Type B pancreatic cell (in vitro differentiated cells): ENCODE measurements around the gene IQCK. TPM values are rescaled to one million over a fixed set of nuclear protein-coding genes. Genes with fewer than 3 reads are reported as not detected.
"Not testable (repeated sequence)": the region's sequence is repeated elsewhere in the genome, so short reads cannot be mapped to it uniquely, and the experiment has no call there.

Source experiments
- DNase-seq: peaks from one replicate; pipeline ENCODE4 v3.0.0; 2021; ENCODE audit warnings: mixed read lengths; ENCODE audit not compliant: unreplicated experiment; ENCODE audit errors: extremely low spot score
- H3K27ac Mint-ChIP-seq: 2 replicates; pipeline ENCODE4 v1.8.0; 2021; ENCODE audit warnings: mild to moderate bottlenecking, mixed read lengths
- H3K27me3 Mint-ChIP-seq: 2 replicates; pipeline ENCODE4 v1.8.0; 2021; ENCODE audit warnings: mixed read lengths
- H3K36me3 Mint-ChIP-seq: 2 replicates; pipeline ENCODE4 v1.8.0; 2021; ENCODE audit warnings: mixed read lengths
- H3K4me1 Mint-ChIP-seq: one replicate; pipeline ENCODE4 v1.8.0; 2021; ENCODE audit warnings: mixed read lengths; ENCODE audit not compliant: unreplicated experiment
- H3K4me3 Mint-ChIP-seq: 2 replicates; pipeline ENCODE4 v1.8.0; 2021; ENCODE audit warnings: mild to moderate bottlenecking, mixed read lengths
- H3K9me3 Mint-ChIP-seq: 2 replicates; pipeline ENCODE4 v1.8.0; 2021; ENCODE audit warnings: mixed read lengths
- CTCF ChIP-seq: fragments of 200-600 bp; sonication (generic); conservative IDR thresholded peaks from 2 replicates; pipeline ENCODE4 v1.5.0; 2021; ENCODE audit warnings: antibody characterized with exemption, mild to moderate bottlenecking
- total RNA-seq: library from RNA; stranded (reverse); gene quantifications from 2 replicates; pipeline ENCODE4 v1.2.1, GENCODE V29; 2021; ENCODE audit warnings: low replicate concordance

The IQCK gene
- total RNA-seq, 1 donor from 2014 or later: 23.0 TPM

- no peak for TF ChIP-seq CTCF
- Mint-ChIP-seq H3K27me3 (no peaks in the 10 kb centered on the region), H3K27ac (peak overlapping the region; percentile 29), H3K4me1 (peaks cover 34% of the 10 kb centered on the region), H3K36me3 (no peaks in the 10 kb centered on the region), H3K9me3 (no peaks in the 10 kb centered on the region), H3K4me3 (no peak overlapping the region)
- peak; percentile 25 for DNase-seq
Measured at GRCh38 chr16:19783363-19784182, 65.5 kb downstream of the IQCK start.

DNA sequence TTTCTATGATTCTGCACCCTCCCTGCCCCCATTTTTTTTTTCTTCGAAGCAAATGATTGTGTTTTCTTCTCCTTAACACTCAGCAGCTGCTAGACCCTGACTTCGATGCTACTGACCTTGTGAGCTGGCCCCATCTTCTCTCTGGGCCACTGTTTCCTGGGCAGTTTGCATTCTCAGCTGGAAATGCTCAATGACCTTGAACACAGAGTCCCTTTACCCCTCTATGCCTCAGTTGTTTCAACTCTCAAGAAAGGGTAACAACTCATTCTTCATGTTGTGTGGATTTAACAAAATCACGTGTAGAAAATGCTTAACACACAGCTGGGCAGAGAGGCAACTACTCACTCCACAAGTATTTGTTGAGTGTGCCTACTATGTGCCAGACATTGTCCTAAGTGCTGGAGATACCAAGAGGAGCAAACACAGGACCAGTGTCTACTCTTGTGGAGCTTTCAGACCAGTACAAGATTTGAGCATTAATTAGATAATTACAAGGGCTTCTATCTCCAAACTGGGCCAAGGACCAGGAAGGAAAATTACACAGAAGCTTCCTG is 66.2 kb downstream of the IQCK start:
- Mint-ChIP-seq H3K9me3 (no peaks in the 10 kb centered on the region), H3K4me3 (no peak overlapping the region), H3K27me3 (no peaks in the 10 kb centered on the region), H3K36me3 (no peaks in the 10 kb centered on the region), H3K4me1 (peaks cover 34% of the 10 kb centered on the region), H3K27ac (no peak overlapping the region)
- peak; percentile 13 for DNase-seq
- no peak for TF ChIP-seq CTCF

DNA sequence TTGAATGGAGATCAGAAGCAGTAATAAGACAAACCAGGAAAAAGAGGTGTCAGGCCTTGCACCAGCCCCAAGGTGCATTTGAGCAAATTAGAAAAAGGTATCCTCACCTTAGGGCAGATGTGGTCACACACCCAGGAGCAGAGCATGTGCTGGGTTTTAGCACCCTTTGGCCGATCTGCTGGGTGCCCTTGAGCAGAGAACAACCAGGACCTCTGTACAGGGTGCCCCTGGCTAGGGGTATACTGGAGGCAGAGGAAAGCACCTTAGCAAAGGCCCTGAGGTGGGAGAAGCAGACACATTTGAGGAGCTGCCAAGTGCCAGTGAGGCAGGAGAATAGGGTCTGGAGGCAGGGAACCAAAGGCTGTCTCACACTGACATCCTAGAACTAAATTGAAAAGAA is 67.0 kb downstream of the IQCK start:
- no peak overlapping the region for H3K4me3 Mint-ChIP-seq
- H3K9me3 Mint-ChIP-seq: no peaks in the 10 kb centered on the region
- DNase-seq: peak; percentile 24
- peaks cover 34% of the 10 kb centered on the region for H3K4me1 Mint-ChIP-seq
- H3K27me3 Mint-ChIP-seq: no peaks in the 10 kb centered on the region
- no peak overlapping the region for H3K27ac Mint-ChIP-seq
- no peak for TF ChIP-seq CTCF
- H3K36me3 Mint-ChIP-seq: no peaks in the 10 kb centered on the region

DNA sequence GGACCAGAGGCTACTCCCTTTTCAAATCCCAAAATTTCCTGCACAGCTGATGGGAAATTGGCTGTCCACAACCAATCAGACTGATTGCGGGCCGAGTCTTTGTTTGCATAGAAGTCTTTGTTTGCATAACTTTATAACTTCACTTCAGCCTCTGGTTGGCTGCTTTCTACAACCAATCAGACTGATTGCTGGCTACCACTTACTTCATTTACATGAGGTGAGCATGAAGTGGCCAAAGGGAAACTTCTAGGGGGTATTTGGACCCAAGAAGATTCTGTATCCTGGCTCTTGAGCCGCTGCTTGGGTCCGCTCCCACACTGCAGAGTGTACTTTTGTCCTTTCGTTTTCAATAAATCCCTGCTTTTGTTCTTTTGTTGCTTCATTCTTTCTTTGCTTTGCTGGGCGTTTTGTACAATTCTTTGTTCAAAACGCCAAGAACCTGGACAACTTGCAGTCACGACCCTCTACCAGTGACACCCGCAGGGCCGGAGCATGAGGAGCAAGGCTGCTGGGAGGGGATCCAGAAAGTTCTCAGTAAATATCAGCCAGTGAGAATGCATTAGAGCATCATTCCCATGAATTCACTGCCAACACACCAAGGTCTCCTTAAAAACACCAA is 67.5 kb downstream of the IQCK start:
- TF ChIP-seq CTCF: no peak
- Mint-ChIP-seq H3K27ac (no peak overlapping the region), H3K4me3 (no peak overlapping the region), H3K4me1 (peaks cover 30% of the 10 kb centered on the region), H3K9me3 (no peaks in the 10 kb centered on the region), H3K36me3 (no peaks in the 10 kb centered on the region), H3K27me3 (no peaks in the 10 kb centered on the region)
- peak; percentile 24 for DNase-seq

DNA sequence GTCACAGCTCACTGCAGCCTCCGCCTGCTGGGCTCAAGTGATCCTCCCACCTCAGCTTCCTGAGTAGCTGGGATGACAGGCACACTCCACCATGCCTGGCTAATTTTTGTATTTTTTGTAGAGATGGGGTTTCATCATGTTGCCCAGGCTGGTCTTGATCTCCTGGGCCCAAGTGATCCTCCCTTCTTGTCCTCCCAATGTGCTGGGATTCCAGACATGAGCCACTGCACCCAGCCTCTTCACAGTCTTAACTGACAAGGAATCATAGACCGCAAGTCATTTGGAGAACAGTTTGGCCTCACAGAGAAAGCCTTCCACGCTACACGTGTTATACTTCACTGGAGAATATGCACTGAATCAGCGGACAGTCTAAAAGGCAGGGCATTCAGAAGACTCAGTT is 83.3 kb downstream of the IQCK start:
- not testable (repeated sequence) for H3K4me3 Mint-ChIP-seq, H3K9me3 Mint-ChIP-seq, H3K27ac Mint-ChIP-seq, DNase-seq, H3K27me3 Mint-ChIP-seq
- H3K36me3 Mint-ChIP-seq: peaks cover 11% of the 10 kb centered on the region
- peaks cover 13% of the 10 kb centered on the region for H3K4me1 Mint-ChIP-seq

DNA sequence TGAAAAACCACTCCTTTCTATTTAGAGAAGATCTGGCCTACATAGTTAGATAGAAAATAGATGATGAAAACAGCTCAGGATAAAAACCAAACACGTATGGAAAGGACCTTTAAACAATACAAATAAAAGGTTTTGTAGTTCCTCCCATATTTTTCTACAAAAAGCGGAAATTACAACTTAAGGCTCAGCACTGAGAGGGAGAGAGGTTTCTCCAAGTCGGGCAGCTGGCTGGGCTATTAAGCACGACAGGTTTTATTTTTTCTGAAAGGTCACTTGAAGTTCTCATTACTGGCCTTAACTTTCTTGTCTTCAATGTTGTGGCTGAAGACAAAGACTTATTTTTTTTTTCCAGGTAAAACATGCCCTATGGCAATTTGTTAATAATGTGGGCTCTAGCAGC is 83.8 kb downstream of the IQCK start:
- not testable (repeated sequence) for DNase-seq, H3K4me3 Mint-ChIP-seq, H3K27ac Mint-ChIP-seq, H3K27me3 Mint-ChIP-seq, H3K9me3 Mint-ChIP-seq
- H3K36me3 Mint-ChIP-seq: peaks cover 11% of the 10 kb centered on the region
- H3K4me1 Mint-ChIP-seq: peaks cover 13% of the 10 kb centered on the region
